Activated CD8-positive, alpha-beta memory T cell treated with anti-CD3 and anti-CD28 coated beads, Interleukin-2, amount 10 ng/mL, durations not matched to agents 7 days and 5 days (primary cell): ENCODE results near the gene PCDHB9. TPM values are rescaled to one million over a fixed set of nuclear protein-coding genes. Genes with fewer than 3 reads are reported as not detected.
"Not testable (repeated sequence)": the region's sequence is repeated elsewhere in the genome, so short reads cannot be mapped to it uniquely, and the experiment has no call there.

Source experiments
- ATAC-seq: fragments of 150-1000 bp; cut with Tn5 transposase; one replicate; pipeline ENCODE4 v1.10.0; 2021; ENCODE audit warnings: moderate library complexity
- CTCF ChIA-PET: fragments of 350-600 bp; sonication (Branson Sonifier 250); formaldehyde crosslinking; loops from one replicate; lab custom pipeline; 2021; ENCODE audit warnings: antibody characterized with exemption; lab: Charles Lee
- DNase-seq: peaks from one replicate; pipeline ENCODE4 v3.0.0-alpha.2; 2020
- H3K27ac Mint-ChIP-seq: one replicate; pipeline ENCODE4 v1.8.0; 2021; ENCODE audit warnings: mild to moderate bottlenecking, mixed read lengths
- H3K27me3 Mint-ChIP-seq: one replicate; pipeline ENCODE4 v1.8.0; 2021; ENCODE audit warnings: mixed read lengths
- H3K36me3 Mint-ChIP-seq: one replicate; pipeline ENCODE4 v1.8.0; 2021; ENCODE audit warnings: mild to moderate bottlenecking, mixed read lengths
- H3K4me1 Mint-ChIP-seq: one replicate; pipeline ENCODE4 v1.8.0; 2021; ENCODE audit warnings: mixed read lengths
- H3K4me3 Mint-ChIP-seq: one replicate; pipeline ENCODE4 v1.8.0; 2021; ENCODE audit warnings: mild to moderate bottlenecking, moderate library complexity, mixed read lengths
- H3K9me3 Mint-ChIP-seq: one replicate; pipeline ENCODE4 v1.8.0; 2022; ENCODE audit warnings: low read depth, mixed read lengths
- total RNA-seq, 2 experiments: library from RNA; stranded (reverse); gene quantifications; one replicate each; pipeline ENCODE4 v1.2.3, GENCODE V29; 2021

PCDHB9 gene
- total RNA-seq, 2 experiments from 2014 or later = not detected

DNA sequence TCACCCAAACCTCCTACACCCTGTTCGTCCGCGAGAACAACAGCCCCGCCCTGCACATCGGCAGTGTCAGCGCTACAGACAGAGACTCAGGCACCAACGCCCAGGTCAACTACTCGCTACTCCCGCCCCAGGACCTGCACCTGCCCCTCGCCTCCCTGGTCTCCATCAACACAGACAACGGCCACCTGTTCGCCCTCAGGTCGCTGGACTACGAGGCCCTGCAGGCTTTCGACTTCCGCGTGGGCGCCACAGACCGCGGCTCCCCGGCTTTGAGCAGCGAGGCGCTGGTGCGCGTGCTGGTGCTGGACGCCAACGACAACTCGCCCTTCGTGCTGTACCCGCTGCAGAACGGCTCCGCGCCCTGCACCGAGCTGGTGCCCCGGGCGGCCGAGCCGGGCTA is 14.2 kb downstream of the PCDHB9 start:
- peaks cover 16% of the 10 kb centered on the region for H3K9me3 Mint-ChIP-seq
- CTCF ChIA-PET, H3K4me3 Mint-ChIP-seq, H3K27ac Mint-ChIP-seq, H3K4me1 Mint-ChIP-seq, H3K27me3 Mint-ChIP-seq, H3K36me3 Mint-ChIP-seq, DNase-seq, ATAC-seq: not testable (repeated sequence)

DNA sequence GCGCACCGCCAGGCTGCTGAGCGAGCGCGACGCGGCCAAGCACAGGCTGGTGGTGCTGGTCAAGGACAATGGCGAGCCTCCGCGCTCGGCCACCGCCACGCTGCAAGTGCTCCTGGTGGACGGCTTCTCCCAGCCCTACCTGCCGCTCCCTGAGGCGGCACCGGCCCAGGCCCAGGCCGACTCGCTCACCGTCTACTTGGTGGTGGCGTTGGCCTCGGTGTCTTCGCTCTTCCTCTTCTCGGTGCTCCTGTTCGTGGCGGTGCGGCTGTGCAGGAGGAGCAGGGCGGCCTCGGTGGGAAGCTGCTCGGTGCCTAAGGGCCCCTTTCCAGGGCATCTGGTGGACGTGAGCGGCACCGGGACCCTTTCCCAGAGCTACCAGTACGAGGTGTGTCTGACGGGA is 14.7 kb downstream of the PCDHB9 start:
- H3K36me3 Mint-ChIP-seq, CTCF ChIA-PET, H3K4me1 Mint-ChIP-seq, DNase-seq, H3K4me3 Mint-ChIP-seq, ATAC-seq, H3K27ac Mint-ChIP-seq, H3K27me3 Mint-ChIP-seq: not testable (repeated sequence)
- peaks cover 11% of the 10 kb centered on the region for H3K9me3 Mint-ChIP-seq

DNA sequence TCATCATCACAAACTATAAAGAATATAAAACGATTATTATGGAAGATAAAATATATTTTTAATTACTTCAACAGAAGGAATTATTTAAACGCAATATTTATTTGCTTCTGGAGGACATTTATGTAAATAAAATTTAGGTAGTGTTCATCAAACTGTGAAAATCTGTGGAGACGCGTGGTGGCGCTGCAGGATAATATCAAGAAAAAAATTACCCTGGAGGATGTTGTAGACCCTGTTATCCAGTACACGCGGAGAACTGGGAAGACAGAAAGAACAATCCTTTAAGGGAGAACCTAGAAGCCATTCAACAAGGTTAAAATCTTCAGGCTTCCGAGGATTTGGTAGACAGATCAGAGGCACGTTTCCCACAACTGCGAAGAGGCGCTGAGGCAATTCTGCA is 21.5 kb downstream of the PCDHB9 start, which contains the start of gene PCDHB12:
Gene PCDHB12, plus strand, starts transcription at position 242 of the 400 bp plus-strand sequence. CDS start 189 bp downstream, outside the sequence.
- Mint-ChIP-seq H3K4me3 (no peak within 1 kb of the TSS), H3K9me3 (peaks cover 8% of the 10 kb centered on the region), H3K36me3 (peaks cover 1% of the 10 kb centered on the region), H3K27me3 (peaks cover 20% of the 10 kb centered on the region), H3K4me1 (no peaks in the 10 kb centered on the region), H3K27ac (no peak within 1 kb of the TSS)
- ATAC-seq (no peak), DNase-seq (no peak)
- CTCF ChIA-PET = no interaction called here

DNA sequence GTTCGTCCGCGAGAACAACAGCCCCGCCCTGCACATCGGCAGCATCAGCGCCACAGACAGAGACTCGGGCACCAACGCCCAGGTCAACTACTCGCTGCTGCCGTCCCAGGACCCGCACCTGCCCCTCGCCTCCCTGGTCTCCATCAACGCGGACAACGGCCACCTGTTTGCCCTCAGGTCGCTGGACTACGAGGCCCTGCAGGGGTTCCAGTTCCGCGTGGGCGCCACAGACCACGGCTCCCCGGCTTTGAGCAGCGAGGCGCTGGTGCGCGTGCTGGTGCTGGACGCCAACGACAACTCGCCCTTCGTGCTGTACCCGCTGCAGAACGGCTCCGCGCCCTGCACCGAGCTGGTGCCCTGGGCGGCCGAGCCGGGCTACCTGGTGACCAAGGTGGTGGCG is 23.3 kb downstream of the PCDHB9 start:
- CTCF ChIA-PET, DNase-seq, H3K27ac Mint-ChIP-seq, H3K36me3 Mint-ChIP-seq, H3K4me3 Mint-ChIP-seq, H3K4me1 Mint-ChIP-seq, ATAC-seq: not testable (repeated sequence)
- Mint-ChIP-seq H3K27me3 (peaks cover 26% of the 10 kb centered on the region), H3K9me3 (peaks cover 14% of the 10 kb centered on the region)

DNA sequence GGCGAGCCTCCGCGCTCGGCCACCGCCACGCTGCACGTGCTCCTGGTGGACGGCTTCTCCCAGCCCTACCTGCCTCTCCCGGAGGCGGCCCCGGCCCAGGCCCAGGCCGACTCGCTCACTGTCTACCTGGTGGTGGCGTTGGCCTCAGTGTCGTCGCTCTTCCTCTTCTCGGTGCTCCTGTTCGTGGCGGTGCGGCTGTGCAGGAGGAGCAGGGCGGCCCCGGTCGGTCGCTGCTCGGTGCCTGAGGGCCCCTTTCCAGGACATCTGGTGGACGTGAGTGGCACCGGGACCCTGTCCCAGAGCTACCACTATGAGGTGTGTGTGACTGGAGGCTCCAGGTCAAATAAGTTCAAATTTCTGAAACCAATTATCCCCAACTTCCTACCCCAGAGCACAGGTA is 23.9 kb downstream of the PCDHB9 start:
- H3K36me3 Mint-ChIP-seq, ATAC-seq, H3K27ac Mint-ChIP-seq, CTCF ChIA-PET, DNase-seq, H3K4me1 Mint-ChIP-seq, H3K4me3 Mint-ChIP-seq: not testable (repeated sequence)
- Mint-ChIP-seq H3K9me3 (peaks cover 14% of the 10 kb centered on the region), H3K27me3 (peaks cover 26% of the 10 kb centered on the region)

DNA sequence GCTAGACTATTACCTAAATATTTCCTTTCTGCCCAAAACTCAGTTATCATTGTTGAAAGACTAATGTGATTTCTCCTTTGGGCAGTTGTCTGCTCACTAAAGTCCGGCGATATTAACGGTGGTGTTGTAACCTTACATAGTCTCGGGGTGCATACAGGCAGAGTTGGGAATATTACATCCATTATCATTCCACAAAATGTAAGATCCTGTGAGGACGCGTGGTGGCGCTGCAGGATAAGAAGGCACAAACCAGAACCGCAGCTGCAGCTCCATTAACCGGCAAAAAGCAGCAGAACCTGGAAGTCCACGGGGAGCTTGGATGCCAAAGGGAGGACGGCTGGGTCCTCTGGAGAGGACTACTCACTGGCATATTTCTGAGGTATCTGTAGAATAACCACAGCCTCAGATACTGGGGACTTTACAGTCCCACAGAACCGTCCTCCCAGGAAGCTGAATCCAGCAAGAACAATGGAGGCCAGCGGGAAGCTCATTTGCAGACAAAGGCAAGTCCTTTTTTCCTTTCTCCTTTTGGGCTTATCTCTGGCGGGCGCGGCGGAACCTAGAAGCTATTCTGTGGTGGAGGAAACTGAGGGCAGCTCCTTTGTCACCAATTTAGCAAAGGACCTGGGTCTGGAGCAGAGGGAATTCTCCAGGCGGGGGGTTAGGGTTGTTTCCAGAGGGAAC is 26.8 kb downstream of the PCDHB9 start, which contains the start of gene PCDHB13:
Gene PCDHB13, plus strand, starts transcription at position 264 of the 684 bp plus-strand sequence. Its CDS starts 205 bp downstream, at position 469.
- H3K4me3 Mint-ChIP-seq, H3K4me1 Mint-ChIP-seq, H3K27ac Mint-ChIP-seq, CTCF ChIA-PET, ATAC-seq, DNase-seq, H3K36me3 Mint-ChIP-seq: not testable (repeated sequence)
- Mint-ChIP-seq H3K27me3 (peaks cover 26% of the 10 kb centered on the region), H3K9me3 (peaks cover 17% of the 10 kb centered on the region)

DNA sequence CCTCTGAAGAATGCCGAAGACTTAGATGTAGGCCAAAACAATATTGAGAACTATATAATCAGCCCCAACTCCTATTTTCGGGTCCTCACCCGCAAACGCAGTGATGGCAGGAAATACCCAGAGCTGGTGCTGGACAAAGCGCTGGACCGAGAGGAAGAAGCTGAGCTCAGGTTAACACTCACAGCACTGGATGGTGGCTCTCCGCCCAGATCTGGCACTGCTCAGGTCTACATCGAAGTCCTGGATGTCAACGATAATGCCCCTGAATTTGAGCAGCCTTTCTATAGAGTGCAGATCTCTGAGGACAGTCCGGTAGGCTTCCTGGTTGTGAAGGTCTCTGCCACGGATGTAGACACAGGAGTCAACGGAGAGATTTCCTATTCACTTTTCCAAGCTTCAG is 27.6 kb downstream of the PCDHB9 start:
- peaks cover 17% of the 10 kb centered on the region for H3K9me3 Mint-ChIP-seq
- H3K4me1 Mint-ChIP-seq, H3K36me3 Mint-ChIP-seq, H3K4me3 Mint-ChIP-seq, H3K27ac Mint-ChIP-seq, DNase-seq, ATAC-seq, CTCF ChIA-PET: not testable (repeated sequence)
- peaks cover 23% of the 10 kb centered on the region for H3K27me3 Mint-ChIP-seq

DNA sequence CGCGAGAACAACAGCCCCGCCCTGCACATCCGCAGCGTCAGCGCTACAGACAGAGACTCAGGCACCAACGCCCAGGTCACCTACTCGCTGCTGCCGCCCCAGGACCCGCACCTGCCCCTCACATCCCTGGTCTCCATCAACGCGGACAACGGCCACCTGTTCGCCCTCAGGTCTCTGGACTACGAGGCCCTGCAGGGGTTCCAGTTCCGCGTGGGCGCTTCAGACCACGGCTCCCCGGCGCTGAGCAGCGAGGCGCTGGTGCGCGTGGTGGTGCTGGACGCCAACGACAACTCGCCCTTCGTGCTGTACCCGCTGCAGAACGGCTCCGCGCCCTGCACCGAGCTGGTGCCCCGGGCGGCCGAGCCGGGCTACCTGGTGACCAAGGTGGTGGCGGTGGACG is 28.5 kb downstream of the PCDHB9 start:
- DNase-seq, H3K4me1 Mint-ChIP-seq, H3K4me3 Mint-ChIP-seq, ATAC-seq, H3K36me3 Mint-ChIP-seq, H3K27ac Mint-ChIP-seq, CTCF ChIA-PET: not testable (repeated sequence)
- Mint-ChIP-seq H3K9me3 (peaks cover 11% of the 10 kb centered on the region), H3K27me3 (peaks cover 20% of the 10 kb centered on the region)

DNA sequence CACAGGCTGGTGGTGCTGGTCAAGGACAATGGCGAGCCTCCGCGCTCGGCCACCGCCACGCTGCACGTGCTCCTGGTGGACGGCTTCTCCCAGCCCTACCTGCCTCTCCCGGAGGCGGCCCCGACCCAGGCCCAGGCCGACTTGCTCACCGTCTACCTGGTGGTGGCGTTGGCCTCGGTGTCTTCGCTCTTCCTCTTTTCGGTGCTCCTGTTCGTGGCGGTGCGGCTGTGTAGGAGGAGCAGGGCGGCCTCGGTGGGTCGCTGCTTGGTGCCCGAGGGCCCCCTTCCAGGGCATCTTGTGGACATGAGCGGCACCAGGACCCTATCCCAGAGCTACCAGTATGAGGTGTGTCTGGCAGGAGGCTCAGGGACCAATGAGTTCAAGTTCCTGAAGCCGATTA is 29.1 kb downstream of the PCDHB9 start:
- H3K36me3 Mint-ChIP-seq, ATAC-seq, CTCF ChIA-PET, H3K4me3 Mint-ChIP-seq, DNase-seq, H3K4me1 Mint-ChIP-seq, H3K27ac Mint-ChIP-seq: not testable (repeated sequence)
- Mint-ChIP-seq H3K27me3 (peaks cover 17% of the 10 kb centered on the region), H3K9me3 (peaks cover 11% of the 10 kb centered on the region)

DNA sequence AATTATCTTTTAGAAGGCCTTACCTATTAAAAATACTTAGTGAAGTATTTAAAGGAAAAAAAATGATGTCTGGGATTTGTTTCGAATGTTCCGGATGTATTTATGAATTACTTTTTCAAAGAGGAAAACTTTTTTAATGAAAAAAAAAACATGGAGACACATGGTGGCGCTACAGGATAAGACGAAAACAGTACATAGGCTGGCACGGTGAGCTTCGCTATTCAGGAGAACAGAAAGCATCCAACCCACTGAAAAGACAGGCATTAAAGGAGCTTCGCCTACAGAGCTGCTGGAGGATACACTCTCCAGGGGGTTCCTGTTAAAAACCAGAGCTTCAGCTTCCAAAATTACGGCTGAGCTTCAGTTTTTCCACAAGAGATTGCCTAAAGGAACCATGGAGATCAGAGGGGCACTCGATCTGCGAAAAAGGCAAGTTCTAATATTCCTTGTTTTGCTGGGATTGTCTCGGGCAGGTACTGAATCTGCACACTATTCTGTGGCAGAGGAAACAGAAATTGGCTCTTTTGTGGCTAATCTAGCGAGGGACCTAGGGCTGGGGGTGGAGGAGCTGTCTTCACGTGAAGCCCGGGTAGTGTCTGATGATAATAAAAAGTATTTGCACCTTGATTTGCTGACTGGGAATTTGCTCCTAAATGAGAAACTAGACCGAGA is 36.3 kb downstream of the PCDHB9 start, which contains the start of gene PCDHB14:
Gene PCDHB14, plus strand, starts transcription at position 232 of the 672 bp plus-strand sequence. Its CDS starts 163 bp downstream, at position 395.
- CTCF ChIA-PET = interaction anchor here (1.0 to 1.2 kb wide), 3 partner anchors 9 to 298 kb away, joined by 3 to 4 read pairs (median 4); no protein-coding TSS in a partner anchor
- Mint-ChIP-seq H3K9me3 (peaks cover 3% of the 10 kb centered on the region), H3K27ac (no peak within 1 kb of the TSS), H3K4me1 (no peaks in the 10 kb centered on the region), H3K27me3 (peaks cover 12% of the 10 kb centered on the region), H3K4me3 (no peak within 1 kb of the TSS), H3K36me3 (peaks cover 2% of the 10 kb centered on the region)
- DNase-seq (no peak), ATAC-seq (no peak)

DNA sequence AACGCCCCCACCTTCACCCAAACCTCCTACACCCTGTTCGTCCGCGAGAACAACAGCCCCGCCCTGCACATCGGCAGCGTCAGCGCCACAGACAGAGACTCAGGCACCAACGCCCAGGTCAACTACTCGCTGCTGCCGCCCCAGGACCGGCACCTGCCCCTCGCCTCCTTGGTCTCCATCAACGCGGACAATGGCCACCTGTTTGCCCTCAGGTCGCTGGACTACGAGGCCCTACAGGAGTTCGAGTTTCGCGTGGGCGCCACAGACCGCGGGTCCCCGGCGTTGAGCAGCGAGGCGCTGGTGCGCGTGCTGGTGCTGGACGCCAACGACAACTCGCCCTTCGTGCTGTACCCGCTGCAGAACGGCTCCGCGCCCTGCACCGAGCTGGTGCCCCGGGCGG is 37.9 kb downstream of the PCDHB9 start:
- H3K4me1 Mint-ChIP-seq, ATAC-seq, CTCF ChIA-PET, H3K36me3 Mint-ChIP-seq, H3K9me3 Mint-ChIP-seq, H3K4me3 Mint-ChIP-seq, DNase-seq, H3K27ac Mint-ChIP-seq: not testable (repeated sequence)
- peaks cover 12% of the 10 kb centered on the region for H3K27me3 Mint-ChIP-seq

DNA sequence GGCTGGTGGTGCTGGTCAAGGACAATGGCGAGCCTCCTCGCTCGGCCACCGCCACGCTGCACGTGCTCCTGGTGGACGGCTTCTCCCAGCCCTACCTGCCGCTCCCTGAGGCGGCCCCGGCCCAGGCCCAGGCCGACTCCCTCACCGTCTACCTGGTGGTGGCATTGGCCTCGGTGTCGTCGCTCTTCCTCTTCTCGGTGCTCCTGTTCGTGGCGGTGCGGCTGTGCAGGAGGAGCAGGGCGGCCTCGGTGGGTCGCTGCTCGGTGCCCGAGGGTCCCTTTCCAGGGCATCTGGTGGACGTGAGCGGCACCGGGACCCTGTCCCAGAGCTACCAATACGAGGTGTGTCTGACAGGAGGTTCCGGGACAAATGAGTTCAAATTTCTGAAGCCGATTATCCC is 38.5 kb downstream of the PCDHB9 start:
- DNase-seq, ATAC-seq, H3K27ac Mint-ChIP-seq, H3K36me3 Mint-ChIP-seq, H3K9me3 Mint-ChIP-seq, CTCF ChIA-PET, H3K4me3 Mint-ChIP-seq, H3K4me1 Mint-ChIP-seq: not testable (repeated sequence)
- peaks cover 12% of the 10 kb centered on the region for H3K27me3 Mint-ChIP-seq

DNA sequence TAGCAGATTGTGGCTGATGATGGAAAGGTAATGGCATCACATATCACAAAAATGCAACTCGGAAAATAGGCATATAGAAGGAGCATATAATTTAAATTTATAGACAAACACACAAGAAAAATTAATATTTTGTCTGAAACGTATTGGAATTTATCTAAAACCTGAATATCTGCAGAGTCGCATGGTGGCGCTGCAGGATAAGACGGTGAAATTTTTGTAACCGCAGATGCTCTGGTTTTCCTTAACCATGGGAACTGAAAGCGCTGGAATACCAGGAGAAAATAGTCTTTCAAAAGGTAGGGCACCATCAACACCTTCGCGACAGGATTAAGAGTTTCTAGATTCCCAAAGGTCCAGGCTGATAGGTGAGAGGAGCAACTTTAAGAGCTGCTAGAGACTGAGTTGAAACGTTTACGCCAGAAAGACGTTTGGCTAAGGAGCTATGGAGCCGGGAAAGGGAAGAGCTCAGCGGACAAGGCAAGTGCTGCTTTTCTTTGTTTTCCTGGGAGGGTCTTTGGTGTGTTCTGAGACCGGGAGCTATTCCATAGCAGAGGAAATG is 47.2 kb downstream of the PCDHB9 start:
- no peaks in the 10 kb centered on the region for H3K4me1 Mint-ChIP-seq
- ATAC-seq (no peak), DNase-seq (no peak)
- no peak overlapping the region for H3K4me3 Mint-ChIP-seq
- peaks cover 16% of the 10 kb centered on the region for H3K27me3 Mint-ChIP-seq
- CTCF ChIA-PET = no interaction called here
- peaks cover 9% of the 10 kb centered on the region for H3K9me3 Mint-ChIP-seq
- H3K27ac Mint-ChIP-seq = no peak overlapping the region
- H3K36me3 Mint-ChIP-seq = peaks cover 3% of the 10 kb centered on the region
